GM19452 (cell line): Measurements from ENCODE around the gene CFAP57.

Experiments used
- ATAC-seq: cut with Tn5 transposase; IDR thresholded peaks from one replicate; pipeline ENCODE4 v1.9.1; 2021; ENCODE audit not compliant: unreplicated experiment

CFAP57 gene

DNA sequence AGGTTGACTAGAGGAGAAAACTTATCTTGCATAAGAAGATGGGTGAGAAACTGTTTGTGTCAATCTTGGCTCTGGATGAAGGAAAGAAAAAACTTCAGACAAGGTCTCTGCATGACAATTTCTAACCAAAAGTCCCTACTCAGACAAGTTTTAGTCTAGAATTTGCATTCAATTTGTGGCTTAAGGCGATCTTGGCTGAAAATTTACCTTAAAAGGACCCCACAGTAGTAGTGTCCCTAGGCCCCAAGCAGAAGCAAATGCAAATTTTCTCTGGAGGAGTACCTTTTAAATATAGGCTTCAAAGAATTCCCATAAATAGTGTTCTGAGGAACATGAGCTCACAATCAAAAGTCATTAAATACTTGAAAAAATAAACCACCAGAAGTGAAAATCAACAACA is 80.1 kb downstream of the CFAP57 start:
- ATAC-seq: no peak

DNA sequence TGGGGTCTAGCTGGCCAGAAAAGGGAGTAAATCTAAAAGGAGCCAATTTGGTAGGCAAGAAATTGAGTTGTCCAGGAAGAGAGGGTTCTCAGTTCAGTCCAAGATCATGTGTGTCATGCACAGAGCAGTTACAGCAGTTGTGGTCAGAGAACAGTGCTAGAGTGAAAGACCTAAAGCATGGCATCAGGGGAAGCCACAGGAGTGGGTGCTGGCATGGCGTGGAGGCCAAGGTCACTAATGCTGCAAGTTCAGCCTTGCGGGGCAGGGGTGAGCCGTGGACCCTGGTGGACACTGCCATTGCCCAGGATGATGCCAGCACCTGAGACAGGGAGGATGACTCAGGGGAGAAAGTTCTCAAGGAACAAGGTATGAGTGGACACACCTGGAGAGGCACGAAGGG is 81.0 kb downstream of the CFAP57 start:
- ATAC-seq: no peak

DNA sequence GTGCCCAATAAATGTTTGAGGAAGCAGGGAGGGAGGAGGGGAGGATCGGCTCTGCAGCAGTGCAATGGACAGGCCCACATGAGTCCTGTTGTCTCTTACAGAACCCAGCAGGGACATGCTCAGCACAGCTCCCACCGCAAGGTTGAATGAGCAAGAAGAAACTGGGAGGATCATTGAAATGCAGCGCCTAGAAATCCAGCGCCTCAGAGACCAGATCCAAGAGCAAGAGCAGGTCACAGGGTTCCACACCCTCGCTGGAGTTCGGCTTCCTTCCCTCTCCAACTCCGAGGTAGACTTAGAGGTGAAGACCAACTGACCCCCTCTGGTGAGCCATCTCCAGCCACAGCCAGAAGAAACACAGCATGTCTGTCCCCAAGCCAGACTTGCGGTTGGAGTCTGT is 81.7 kb downstream of the CFAP57 start:
- no peak for ATAC-seq

DNA sequence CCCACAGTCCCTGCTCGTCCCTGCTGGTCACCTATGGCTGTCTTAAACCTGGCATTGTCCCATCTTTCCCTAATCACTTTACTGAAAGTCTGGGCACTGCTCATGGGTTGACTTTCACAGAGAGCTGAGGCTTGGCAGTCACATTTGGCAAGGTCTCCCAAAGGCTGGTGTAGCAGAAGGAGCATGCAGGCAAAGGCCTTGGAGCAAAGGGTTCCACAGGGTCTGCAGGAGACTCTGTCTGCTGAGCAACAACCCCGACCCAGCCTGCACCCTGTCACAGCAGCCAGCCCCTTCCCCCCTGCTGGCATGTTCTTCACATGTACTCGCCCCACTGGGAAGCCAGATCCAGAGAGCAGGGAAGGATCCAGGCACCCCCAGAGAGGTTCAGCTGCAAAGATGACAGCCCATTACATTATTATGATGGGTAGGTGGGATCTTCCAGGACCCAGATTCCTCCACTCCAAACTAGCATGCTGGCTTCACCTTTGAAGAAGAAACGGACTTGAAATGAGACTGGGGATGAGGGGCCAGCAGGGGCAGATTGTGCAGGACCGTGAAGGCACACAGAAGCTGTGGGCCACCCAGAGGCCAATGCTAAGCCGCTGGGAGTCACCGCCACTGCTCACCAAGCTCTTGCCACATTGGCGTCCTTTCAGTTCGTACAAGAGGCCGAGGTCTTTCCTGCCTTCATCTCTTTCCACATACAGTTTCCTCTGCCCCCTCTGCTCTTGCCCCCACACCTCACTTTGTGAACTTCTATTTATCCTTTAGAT is 83.5 kb downstream of the CFAP57 start:
- ATAC-seq: no peak

- ATAC-seq: no peak
These were observed 84.8 kb downstream of the CFAP57 start for GRCh38 chr1:43256675-43257570.

- no peak for ATAC-seq
These were observed 86.2 kb downstream of the CFAP57 start for GRCh38 chr1:43258370-43258769.

- ATAC-seq: no peak
These were observed 93.3 kb downstream of the CFAP57 start for GRCh38 chr1:43265431-43265830.

DNA sequence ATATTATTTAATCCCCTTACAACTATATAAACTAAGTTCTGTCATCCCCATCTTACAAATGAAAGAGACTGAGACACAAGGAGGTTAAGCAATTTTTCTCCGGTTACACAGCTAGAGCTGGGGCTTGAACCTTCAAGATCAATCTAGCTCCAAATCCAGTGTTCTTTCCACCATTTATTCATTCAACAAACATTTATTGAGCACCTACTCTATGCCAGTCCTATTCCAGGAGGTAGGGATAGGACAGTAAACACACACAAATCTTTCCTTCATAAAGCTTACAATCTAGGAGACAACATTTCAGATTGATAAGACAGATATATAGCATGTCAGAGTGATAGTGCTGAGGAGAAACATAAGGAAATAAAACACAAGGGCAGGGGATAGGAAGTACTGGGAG is 94.8 kb downstream of the CFAP57 start:
- ATAC-seq: no peak

GRCh38 chr1:43267291-43267805 is 95.2 kb downstream of the CFAP57 start:
- ATAC-seq: no peak

- ATAC-seq: no peak
These were observed 95.8 kb downstream of the CFAP57 start for GRCh38 chr1:43267818-43268425.

DNA sequence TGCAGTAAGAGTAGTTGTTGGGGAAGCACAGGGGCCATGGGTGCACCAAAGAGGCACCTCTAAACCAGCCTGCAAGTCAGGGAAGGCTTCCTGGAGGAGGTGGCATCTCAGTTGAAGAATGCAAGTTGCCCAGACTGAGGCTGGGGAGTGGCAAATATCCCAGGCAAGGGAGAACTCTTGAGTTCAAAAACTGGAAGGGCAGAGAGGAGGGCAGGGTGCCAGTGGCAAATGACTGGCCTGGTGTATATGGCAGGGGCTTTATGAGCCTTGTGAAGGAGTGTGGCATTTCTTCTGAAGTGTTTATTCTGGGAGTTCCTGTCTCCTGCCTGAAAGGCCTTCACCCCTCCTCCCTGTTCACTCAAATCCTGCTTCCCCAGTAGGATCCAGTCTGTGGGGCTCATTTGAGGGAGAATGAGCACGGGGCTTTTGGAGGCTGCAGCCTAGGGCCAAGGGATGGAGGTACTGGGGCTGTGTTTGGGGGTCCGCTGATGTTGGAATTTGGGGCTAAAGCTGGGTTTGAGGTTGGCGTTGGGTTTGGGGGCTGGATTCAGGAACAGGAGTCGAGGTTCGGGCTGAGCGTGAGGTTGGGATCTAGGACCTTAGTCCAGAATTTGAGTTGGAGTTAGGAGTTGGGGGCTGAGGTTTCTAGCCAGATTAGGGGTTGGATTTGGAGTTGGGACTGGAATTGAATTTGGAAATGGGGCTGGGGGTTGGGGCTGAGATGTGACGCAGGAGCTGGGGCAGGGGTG is 97.7 kb downstream of the CFAP57 start, which contains the start of gene TMEM125:
TMEM125 (plus strand) TSS at position 357 of the 749 bp plus-strand sequence. CDS start 2,740 bp downstream, outside the sequence.
- ATAC-seq: no peak

DNA sequence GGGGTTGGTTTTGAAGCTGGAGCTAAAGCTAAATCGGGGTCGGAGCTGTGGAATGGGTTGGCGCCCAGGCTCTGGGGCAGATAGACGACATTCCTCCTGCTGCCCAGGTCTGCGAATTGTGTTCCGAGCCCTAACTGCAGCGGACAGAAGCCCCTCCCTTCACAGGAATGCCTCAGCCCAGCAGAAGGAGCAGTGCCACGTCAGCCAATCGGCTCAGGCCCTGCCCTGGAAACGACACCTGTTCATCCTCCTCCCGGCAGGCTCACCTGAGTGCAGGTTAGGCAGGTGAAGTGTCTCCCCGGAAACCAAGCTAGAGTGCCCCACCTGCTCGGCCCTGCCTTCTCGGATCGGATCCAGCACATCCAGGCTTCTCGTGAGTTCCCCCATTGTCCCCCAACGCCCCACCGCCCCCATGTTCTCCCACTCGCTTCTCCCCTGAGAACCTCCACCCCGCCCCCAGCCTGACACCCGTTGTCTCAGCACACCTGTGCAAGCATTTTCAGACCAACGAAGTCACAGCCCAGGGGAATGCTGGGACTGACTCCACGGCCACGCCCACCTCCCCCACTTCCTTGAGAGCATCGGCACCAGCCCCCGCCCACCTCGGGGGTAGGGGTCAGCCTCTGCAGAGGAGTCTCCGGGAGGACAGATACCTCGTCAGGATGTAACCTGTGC is 98.4 kb downstream of the CFAP57 start:
- no peak for ATAC-seq

DNA sequence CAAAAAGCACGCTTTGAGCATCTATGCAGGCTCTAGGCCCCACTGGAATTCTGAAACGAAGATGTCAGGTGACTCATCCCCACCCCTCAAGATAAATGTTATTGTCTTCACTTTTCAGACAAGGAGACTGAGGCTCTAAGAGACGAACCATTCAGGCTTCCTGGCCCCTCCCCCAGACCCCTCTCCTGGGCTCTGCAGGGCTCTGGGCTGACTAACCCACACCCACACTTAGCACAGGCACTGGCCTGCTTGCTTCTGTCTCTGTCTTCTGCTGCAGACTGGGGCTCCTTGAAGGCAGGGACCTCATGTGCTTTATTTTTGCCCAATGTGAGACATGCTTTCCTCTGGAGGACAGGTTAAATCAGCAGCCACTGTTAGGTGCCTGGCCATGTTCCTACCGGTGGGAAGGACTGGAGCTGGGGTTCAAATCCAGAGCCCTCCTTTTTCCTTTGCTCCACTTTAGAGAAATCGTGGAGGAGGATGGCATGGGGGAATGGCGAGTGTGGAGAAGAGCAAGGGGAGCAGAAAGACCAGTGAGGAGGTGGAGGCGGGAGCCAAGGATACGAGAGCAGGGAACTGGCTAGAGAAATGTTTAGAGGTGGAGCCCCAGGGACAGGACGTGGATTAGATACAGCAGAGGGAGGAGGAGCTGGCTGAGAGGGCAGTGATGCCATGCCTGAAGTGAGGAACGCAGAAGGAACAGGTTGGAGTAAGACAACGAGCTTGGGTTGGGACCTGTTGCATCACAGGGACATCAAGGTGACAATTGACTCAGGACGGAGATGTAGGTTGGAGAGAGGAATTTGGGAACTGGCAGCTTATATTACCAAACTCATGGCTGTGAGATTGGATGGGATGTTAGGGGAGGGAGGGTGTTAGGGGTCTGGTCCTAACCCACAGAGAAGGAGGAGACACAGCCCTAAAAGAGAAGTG is 99.3 kb downstream of the CFAP57 start:
- ATAC-seq: no peak

- ATAC-seq: no peak
These were observed 100.0 kb downstream of the CFAP57 start for GRCh38 chr1:43272161-43272560.

- ATAC-seq: no peak
These were observed 100.7 kb downstream of the CFAP57 start for GRCh38 chr1:43272576-43273571.

- no peak for ATAC-seq
These were observed 101.6 kb downstream of the CFAP57 start for GRCh38 chr1:43273708-43274107.

- ATAC-seq: no peak
These were observed 102.1 kb downstream of the CFAP57 start for GRCh38 chr1:43274125-43274803.
